Activated B cell treated with CpG ODN at 0.5 μM for 24 hours (primary cell): ENCODE measurements around the gene PANK4. TPM values are rescaled to one million over a fixed set of nuclear protein-coding genes. Genes with fewer than 3 reads are reported as not detected.
A peak's percentile ranks its signal among the peaks of the same experiment; 100 is the strongest.

ENCODE experiments used
- ATAC-seq: fragments of 200-7000 bp; cut with Tn5 transposase; one replicate; pipeline ENCODE4 v1.10.0; 2021; ENCODE audit warnings: low read depth, mild to moderate bottlenecking, moderate library complexity
- CTCF ChIA-PET: fragments of 350-600 bp; sonication (Branson Sonifier 250); formaldehyde crosslinking; loops from one replicate; lab custom pipeline; 2021; ENCODE audit warnings: antibody characterized with exemption; lab: Charles Lee
- POLR2A ChIA-PET: fragments of 350-600 bp; sonication (Branson Sonifier 250); formaldehyde crosslinking; loops from one replicate; lab custom pipeline; 2021; ENCODE audit warnings: antibody characterized with exemption; lab: Charles Lee
- DNase-seq: peaks from one replicate; pipeline ENCODE4 v3.0.0; 2022
- H3K27ac Mint-ChIP-seq: one replicate; pipeline ENCODE4 v1.8.0; 2020; ENCODE audit warnings: mixed read lengths
- H3K27me3 Mint-ChIP-seq: one replicate; pipeline ENCODE4 v1.8.0; 2021; ENCODE audit warnings: mixed read lengths
- H3K36me3 Mint-ChIP-seq: one replicate; pipeline ENCODE4 v1.8.0; 2021; ENCODE audit warnings: low read depth, mixed read lengths
- H3K4me1 Mint-ChIP-seq: one replicate; pipeline ENCODE4 v1.8.0; 2021; ENCODE audit warnings: mixed read lengths
- H3K4me3 Mint-ChIP-seq: one replicate; pipeline ENCODE4 v1.8.0; 2020; ENCODE audit warnings: mild to moderate bottlenecking, mixed read lengths
- H3K9me3 Mint-ChIP-seq: one replicate; pipeline ENCODE4 v1.8.0; 2020; ENCODE audit warnings: mixed read lengths
- CTCF ChIP-seq: fragments of 200-600 bp; IDR thresholded peaks from one replicate; pipeline ENCODE4 v1.8.0; 2022; ENCODE audit warnings: antibody characterized with exemption, mild to moderate bottlenecking
- intact Hi-C: fragments of 100-400 bp; cut with micrococcal nuclease; formaldehyde crosslinking; loops from one replicate; pipeline ENCODE4 v1.15.1; 2024
- total RNA-seq: library from RNA; stranded (reverse); gene quantifications from 2 replicates; pipeline ENCODE4 v1.2.3, GENCODE V29; 2022

PANK4 gene
- total RNA-seq, 1 donor from 2014 or later: 54.0 TPM

- Mint-ChIP-seq H3K4me3 (peak overlapping the region; percentile 28), H3K27me3 (no peaks in the 10 kb centered on the region), H3K9me3 (no peaks in the 10 kb centered on the region), H3K4me1 (peaks cover 54% of the 10 kb centered on the region), H3K27ac (no peak overlapping the region), H3K36me3 (no peaks in the 10 kb centered on the region)
- DNase-seq (no peak), ATAC-seq (peak; percentile 3)
- ChIA-PET POLR2A (interaction anchor here (0.7 to 1.4 kb wide), 2 partner anchors 27 to 1307 kb away, joined by 3 to 4 read pairs; partner anchors contain the start of gene PANK4), CTCF (no interaction called here)
- intact Hi-C loops: no loop called here
- TF ChIP-seq CTCF: no peak
Observed at GRCh38 chr1:2499986-2500596, 26.3 kb downstream of the PANK4 start.

GRCh38 chr1:2499260-2499659, 27.1 kb downstream of the PANK4 start:
- DNase-seq (no peak), ATAC-seq (no peak)
- TF ChIP-seq CTCF: no peak
- H3K27ac Mint-ChIP-seq: no peak overlapping the region
- no peaks in the 10 kb centered on the region for H3K9me3 Mint-ChIP-seq
- CTCF ChIA-PET: no interaction called here
- H3K4me3 Mint-ChIP-seq: no peak overlapping the region
- peaks cover 60% of the 10 kb centered on the region for H3K4me1 Mint-ChIP-seq
- POLR2A ChIA-PET: interaction anchor here (1.4 kb wide), 1 partner anchor 28 kb away, joined by 4 read pairs; the partner anchor contains the start of gene PANK4
- intact Hi-C loops: no loop called here
- no peaks in the 10 kb centered on the region for H3K27me3 Mint-ChIP-seq
- no peaks in the 10 kb centered on the region for H3K36me3 Mint-ChIP-seq

GRCh38 chr1:2498648-2499047, 27.7 kb downstream of the PANK4 start:
- Mint-ChIP-seq H3K4me1 (peaks cover 67% of the 10 kb centered on the region), H3K36me3 (no peaks in the 10 kb centered on the region), H3K27me3 (no peaks in the 10 kb centered on the region), H3K27ac (no peak overlapping the region), H3K9me3 (no peaks in the 10 kb centered on the region), H3K4me3 (no peak overlapping the region)
- intact Hi-C loops: no loop called here
- CTCF ChIA-PET: no interaction called here
- no peak for TF ChIP-seq CTCF
- ATAC-seq: no peak
- POLR2A ChIA-PET: interaction anchor here (0.7 to 1.0 kb wide), 2 partner anchors 47 to 270 kb away, joined by 3 read pairs; no protein-coding TSS in a partner anchor
- DNase-seq: no peak

- Mint-ChIP-seq H3K4me1 (peaks cover 73% of the 10 kb centered on the region), H3K27me3 (no peaks in the 10 kb centered on the region), H3K36me3 (no peaks in the 10 kb centered on the region), H3K4me3 (no peak overlapping the region), H3K9me3 (no peaks in the 10 kb centered on the region), H3K27ac (no peak overlapping the region)
- POLR2A ChIA-PET: interaction anchor here (0.6 to 2.5 kb wide), 5 partner anchors 28 to 269 kb away, joined by 3 to 8 read pairs (median 4); partner anchors contain the start of gene PANK4
- intact Hi-C loops: loop anchor here (2.0 kb wide), 1 partner anchor 83 kb away; no protein-coding TSS in a partner anchor
- no peak for DNase-seq
- CTCF ChIA-PET: no interaction called here
- no peak for ATAC-seq
- no peak for TF ChIP-seq CTCF
Observed at GRCh38 chr1:2497891-2498290, 28.5 kb downstream of the PANK4 start.

GRCh38 chr1:2496746-2497145, 29.6 kb downstream of the PANK4 start:
- H3K36me3 Mint-ChIP-seq: no peaks in the 10 kb centered on the region
- H3K4me1 Mint-ChIP-seq: peaks cover 72% of the 10 kb centered on the region
- ChIA-PET CTCF (interaction anchor here (1.1 kb wide), 1 partner anchor 302 kb away, joined by 3 read pairs; the partner anchor contains the start of gene FAAP20), POLR2A (interaction anchor here (1.0 to 2.7 kb wide), 4 partner anchors 30 to 89 kb away, joined by 3 to 11 read pairs (median 6); partner anchors contain the start of gene PANK4)
- intact Hi-C loops: loop anchor here (2.0 kb wide), 1 partner anchor 82 kb away; no protein-coding TSS in a partner anchor
- H3K27me3 Mint-ChIP-seq: no peaks in the 10 kb centered on the region
- TF ChIP-seq CTCF: no peak
- no peak for ATAC-seq
- no peak overlapping the region for H3K4me3 Mint-ChIP-seq
- H3K27ac Mint-ChIP-seq: peak overlapping the region; percentile 4
- DNase-seq: no peak
- H3K9me3 Mint-ChIP-seq: no peaks in the 10 kb centered on the region
